ENCODE measurements around the gene C5orf46. TPM values are rescaled to one million over a fixed set of nuclear protein-coding genes. Genes with fewer than 3 reads are reported as not detected.

C5orf46 gene
- total and polyA plus RNA-seq, 4 donors, result not detected

DNA sequence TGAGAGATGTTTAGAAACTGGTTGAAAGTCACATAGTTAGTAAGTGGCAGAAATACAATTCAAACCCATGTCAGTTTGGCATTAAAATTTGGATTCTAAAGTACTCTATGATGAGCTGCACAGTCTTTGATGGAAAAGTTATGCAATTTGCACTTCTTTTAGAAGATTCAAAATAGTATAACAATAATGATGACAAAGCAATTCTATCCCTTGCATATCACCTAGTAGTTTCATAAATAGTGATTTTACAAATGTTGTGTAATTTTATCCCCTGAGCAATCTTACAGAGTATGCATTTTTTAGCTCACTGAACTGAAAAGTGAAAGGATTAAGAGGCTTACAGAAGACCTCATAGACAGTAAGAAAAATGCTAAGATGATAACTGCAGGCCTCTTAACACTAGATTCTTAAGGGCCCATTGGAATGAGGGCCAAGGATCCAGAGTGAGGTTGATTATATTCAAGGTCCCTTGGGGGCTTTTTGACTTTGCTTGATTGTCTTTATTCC is 3.7 kb downstream of the C5orf46 start:
- Histone ChIP-seq H3K4me3 (ENCODE audit: low read depth in 1 of 3, low read length in 3 of 3) (no peak overlapping the region), H3K4me1 (ENCODE audit: control insufficient read depth in 4 of 4, insufficient read depth in 4 of 4, low read length in 3 of 4) (no peaks in the 10 kb centered on the region)
- DNase-seq (ENCODE audit: low spot score), result no peak

More for the DNA sequence above, 3.7 kb downstream of the C5orf46 start:
- H3K9ac ChIP-seq (ENCODE audit: low read depth in 1 of 2, low read length in 2 of 2), result no peak overlapping the region
- H3K9me3 ChIP-seq (ENCODE audit: control insufficient read depth in 4 of 4, low read length in 3 of 4), result no peaks in the 10 kb centered on the region
- no peak for TF ChIP-seq JUND (IDR thresholded peaks at IDR 0.05)
- TF ChIP-seq ZBTB33 (IDR thresholded peaks at IDR 0.05), result no peak
- no peak for TF ChIP-seq RXRA (IDR thresholded peaks at IDR 0.05)
- TF ChIP-seq RAD21 (IDR thresholded peaks at IDR 0.05), result no peak
- TF ChIP-seq CTCF (IDR thresholded peaks at IDR 0.05; ENCODE audit: low read depth, low read length, missing input control), result no peak
- no peak for TF ChIP-seq FOXA1 (IDR thresholded peaks at IDR 0.05)
- TF ChIP-seq ATF3 (IDR thresholded peaks at IDR 0.05), result no peak
- no peak for TF ChIP-seq HNF4A (conservative IDR thresholded peaks at IDR 0.05)
- TF ChIP-seq NR2F2 (IDR thresholded peaks at IDR 0.05), result no peak
- TF ChIP-seq SP1 (IDR thresholded peaks at IDR 0.05), result no peak
- TF ChIP-seq HNF4G (IDR thresholded peaks at IDR 0.05), result no peak
- TF ChIP-seq, protein P1, sequence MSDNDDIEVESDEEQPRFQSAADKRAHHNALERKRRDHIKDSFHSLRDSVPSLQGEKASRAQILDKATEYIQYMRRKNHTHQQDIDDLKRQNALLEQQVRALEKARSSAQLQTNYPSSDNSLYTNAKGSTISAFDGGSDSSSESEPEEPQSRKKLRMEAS (IDR thresholded peaks at IDR 0.05), result no peak
- no peak for TF ChIP-seq YY1 (IDR thresholded peaks at IDR 0.05)
- no peak for TF ChIP-seq GABPA (IDR thresholded peaks at IDR 0.05 in 1 of 2, conservative IDR thresholded peaks at IDR 0.05 in 1 of 2)
- TF ChIP-seq FOXA2 (IDR thresholded peaks at IDR 0.05), result no peak
- TF ChIP-seq, protein P2, sequence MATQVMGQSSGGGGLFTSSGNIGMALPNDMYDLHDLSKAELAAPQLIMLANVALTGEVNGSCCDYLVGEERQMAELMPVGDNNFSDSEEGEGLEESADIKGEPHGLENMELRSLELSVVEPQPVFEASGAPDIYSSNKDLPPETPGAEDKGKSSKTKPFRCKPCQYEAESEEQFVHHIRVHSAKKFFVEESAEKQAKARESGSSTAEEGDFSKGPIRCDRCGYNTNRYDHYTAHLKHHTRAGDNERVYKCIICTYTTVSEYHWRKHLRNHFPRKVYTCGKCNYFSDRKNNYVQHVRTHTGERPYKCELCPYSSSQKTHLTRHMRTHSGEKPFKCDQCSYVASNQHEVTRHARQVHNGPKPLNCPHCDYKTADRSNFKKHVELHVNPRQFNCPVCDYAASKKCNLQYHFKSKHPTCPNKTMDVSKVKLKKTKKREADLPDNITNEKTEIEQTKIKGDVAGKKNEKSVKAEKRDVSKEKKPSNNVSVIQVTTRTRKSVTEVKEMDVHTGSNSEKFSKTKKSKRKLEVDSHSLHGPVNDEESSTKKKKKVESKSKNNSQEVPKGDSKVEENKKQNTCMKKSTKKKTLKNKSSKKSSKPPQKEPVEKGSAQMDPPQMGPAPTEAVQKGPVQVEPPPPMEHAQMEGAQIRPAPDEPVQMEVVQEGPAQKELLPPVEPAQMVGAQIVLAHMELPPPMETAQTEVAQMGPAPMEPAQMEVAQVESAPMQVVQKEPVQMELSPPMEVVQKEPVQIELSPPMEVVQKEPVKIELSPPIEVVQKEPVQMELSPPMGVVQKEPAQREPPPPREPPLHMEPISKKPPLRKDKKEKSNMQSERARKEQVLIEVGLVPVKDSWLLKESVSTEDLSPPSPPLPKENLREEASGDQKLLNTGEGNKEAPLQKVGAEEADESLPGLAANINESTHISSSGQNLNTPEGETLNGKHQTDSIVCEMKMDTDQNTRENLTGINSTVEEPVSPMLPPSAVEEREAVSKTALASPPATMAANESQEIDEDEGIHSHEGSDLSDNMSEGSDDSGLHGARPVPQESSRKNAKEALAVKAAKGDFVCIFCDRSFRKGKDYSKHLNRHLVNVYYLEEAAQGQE (IDR thresholded peaks at IDR 0.05), result no peak
- no peaks in the 10 kb centered on the region for H3K36me3 ChIP-seq (ENCODE audit: control insufficient read depth in 4 of 4, insufficient read depth in 3 of 4, low read depth in 1 of 4, low read length in 3 of 4)
- H3K27ac ChIP-seq (ENCODE audit: low read depth in 1 of 2, low read length in 2 of 2), result no peak overlapping the region
- H3K27me3 ChIP-seq (ENCODE audit: control insufficient read depth in 4 of 4, insufficient read depth in 4 of 4, low read length in 3 of 4), result no peaks in the 10 kb centered on the region

Data from liver (tissue), 9 donors.